GM12878 (cell line): ENCODE data around the gene KIFC1. TPM values are rescaled to one million over a fixed set of nuclear protein-coding genes. Genes with fewer than 3 reads are reported as not detected.

ENCODE experiments used
- ATAC-seq: fragments of 200-7000 bp; cut with Tn5 transposase; 3 replicates; pipeline ENCODE4 v1.9.1; 2020; ENCODE audit warnings: mild to moderate bottlenecking, moderate library complexity
- BruUV-seq: library from RNA; stranded (reverse); fragments of 400-500 nt; replicated peaks from 2 replicates; lab custom pipeline; 2021; lab: Mats Ljungman, UMichigan
- CTCF ChIA-PET: fragments of 300-600 bp; sonication (Branson Sonifier 250); formaldehyde crosslinking; extraction: SDS; loops from one replicate; lab custom pipeline; 2021; ENCODE audit warnings: inconsistent platforms; lab: Yijun Ruan, JAX
- POLR2A ChIA-PET: fragments of 350-600 bp; formaldehyde crosslinking; extraction: SDS; loops from one replicate; lab custom pipeline; 2021; ENCODE audit warnings: inconsistent platforms; lab: Charles Lee
- RAD21 ChIA-PET: fragments of 300-600 bp; sonication (Branson Sonifier 250); formaldehyde crosslinking; loops from one replicate; lab custom pipeline; 2023; ENCODE audit warnings: antibody characterized with exemption; ENCODE audit not compliant: unreplicated experiment; lab: Charles Lee
- SMC1A ChIA-PET: fragments of 300-600 bp; sonication (Branson Sonifier 250); formaldehyde crosslinking; loops from one replicate; lab custom pipeline; 2023; ENCODE audit not compliant: unreplicated experiment, uncharacterized antibody; lab: Charles Lee
- DNase-seq: peaks from one replicate; pipeline ENCODE4 v3.0.0-alpha.2; 2011; ENCODE audit warnings: low read depth, low spot score
- FAIRE-seq: peaks from 3 replicates; lab custom pipeline; 2011; peaks lifted over from hg19 to GRCh38; lab: Jason Lieb, UNC
- H2AFZ ChIP-seq: 2 replicates; pipeline ENCODE4 v1.6.0; 2011; ENCODE audit warnings: low read depth, low read length, control low read depth; ENCODE audit not compliant: control insufficient read depth
- H3K27ac ChIP-seq: 2 replicates; pipeline ENCODE4 v1.5.1; 2011; ENCODE audit warnings: control low read depth; ENCODE audit not compliant: control insufficient read depth, insufficient read depth
- H3K27me3 ChIP-seq, 2 experiments: replicated peaks in 1 of 2; 2 replicates each; pipeline versions ENCODE4 v1.6.0 to v1.6.1; 2011; ENCODE audit warnings: low read length in 1 of 2; ENCODE audit not compliant: control insufficient read depth in 2 of 2, insufficient read depth in 2 of 2
- H3K36me3 ChIP-seq, 2 experiments: 2 replicates each; pipeline ENCODE4 v1.5.1; 2011; ENCODE audit warnings: low read length in 1 of 2; ENCODE audit not compliant: control insufficient read depth in 2 of 2, insufficient read depth in 2 of 2
- H3K4me1 ChIP-seq: 2 replicates; pipeline ENCODE4 v1.6.1; 2011; ENCODE audit warnings: mild to moderate bottlenecking, low read length, moderate library complexity, mixed read lengths; ENCODE audit not compliant: control insufficient read depth, insufficient read depth
- H3K4me2 ChIP-seq: 2 replicates; pipeline ENCODE4 v1.6.0; 2011; ENCODE audit warnings: control low read depth; ENCODE audit not compliant: control insufficient read depth, insufficient read depth
- H3K4me3 ChIP-seq: fragments of 200-600 bp; sonication (generic); 2 replicates; pipeline ENCODE4 v1.5.1; 2016
- H3K79me2 ChIP-seq: 2 replicates; pipeline ENCODE4 v1.6.0; 2011; ENCODE audit warnings: low read length; ENCODE audit not compliant: control insufficient read depth, insufficient read depth
- H3K9ac ChIP-seq: 2 replicates; pipeline ENCODE4 v1.8.0; 2011; ENCODE audit warnings: low read length, control low read depth, mixed read lengths; ENCODE audit not compliant: control insufficient read depth, insufficient read depth
- H3K9me3 ChIP-seq: replicated peaks from 3 replicates; pipeline ENCODE4 v1.5.1; 2011; ENCODE audit warnings: mild to moderate bottlenecking, low read length; ENCODE audit not compliant: control insufficient read depth, insufficient read depth
- H4K20me1 ChIP-seq: 2 replicates; pipeline ENCODE4 v1.6.0; 2011; ENCODE audit not compliant: control insufficient read depth, insufficient read depth
- KDM1A ChIP-seq: fragments of 200-600 bp; sonication (generic); IDR thresholded peaks from 2 replicates; pipeline ENCODE4 v1.6.1; 2016; ENCODE audit warnings: borderline replicate concordance
- SMAD1 ChIP-seq: fragments of 450-650 bp; IDR thresholded peaks from 2 replicates; pipeline ENCODE4 v1.6.1; 2018; ENCODE audit warnings: mild to moderate bottlenecking, low read depth; ENCODE audit not compliant: partially characterized antibody
- ZBTB40 ChIP-seq: fragments of 450-650 bp; IDR thresholded peaks from 2 replicates; pipeline ENCODE4 v1.6.1; 2016; ENCODE audit warnings: mild to moderate bottlenecking, moderate library complexity, borderline replicate concordance
- WGBS: methylation state at CpG from one replicate; pipeline ENCODE4 v1.1.6; 2016; ENCODE audit warnings: low lambda C conversion rate; ENCODE audit not compliant: insufficient replicate concordance, insufficient coverage; ENCODE audit errors: missing lambda C conversion rate; 5-methylcytosine and 5-hydroxymethylcytosine counted together
- in situ Hi-C: fragments of 300-500 bp; cut with MboI; formaldehyde crosslinking; loops from 9 replicates; pipeline ENCODE4 v1.14.3; 2018; ENCODE audit warnings: mixed read lengths
- intact Hi-C: fragments of 100-400 bp; cut with micrococcal nuclease; formaldehyde crosslinking; loops from one replicate; pipeline ENCODE4 v1.14.2; 2022; ENCODE audit not compliant: unreplicated experiment
- polyA plus RNA-seq, 11 experiments: library from polyadenylated mRNA; depleted of rRNA in 4 of 11; unstranded in 6 of 11; stranded (reverse) in 5 of 11; fragments of >200 nt; fragmentation: Nextera tagmentation in 4 of 11; fragmentation: Illumina TruSeq in 1 of 11; extraction: Ambion mirVana in 4 of 11; extraction: Trizol in 1 of 11; gene quantifications; 1 replicate in 1 of 11; 2 replicates in 10 of 11; pipeline versions ENCODE4 v1.2.1 to v1.2.3, GENCODE V29; 2011 to 2016; ENCODE audit warnings: inconsistent platforms in 2 of 11, missing spikeins in 2 of 11, low read depth in 1 of 11
- total RNA-seq, 4 experiments: library from RNA; depleted of rRNA in 3 of 4; stranded (reverse); fragments of >200 nt in 3 of 4; fragmentation: Illumina TruSeq in 1 of 4; extraction: Trizol in 1 of 4; gene quantifications; 2 replicates each; pipeline versions ENCODE4 v1.2.1 to v1.2.3, GENCODE V29; 2013 to 2021

KIFC1 gene
- total and polyA plus RNA-seq, 10 of the 15 experiments (the other 5 are each of a cell fraction or from before 2014, with no cell fraction given) = 1.8 to 87.4 (median 54.4) TPM

- no peak for ATAC-seq
- no peaks in the 10 kb centered on the region; a peak in 2 of 4 replicates for H3K27me3 ChIP-seq
- ChIA-PET POLR2A (no interaction called here), CTCF (no interaction called here)
- BruUV-seq = no TSS peak
- H3K36me3 ChIP-seq = no peaks in the 10 kb centered on the region
- in situ Hi-C loops (no loop called here), intact Hi-C loops (no loop called here)
- DNase-seq = no peak
- 100% methylated on average over 2 of the region's 2 CpGs for WGBS
- H3K27ac ChIP-seq = no peak overlapping the region
- peaks cover 14% of the 10 kb centered on the region for H3K79me2 ChIP-seq
- H2AFZ ChIP-seq = no peak overlapping the region
- H3K4me1 ChIP-seq = peaks cover 25% of the 10 kb centered on the region
- TF ChIP-seq ZBTB40 = 0 out of 2 replicates have a peak, but pooled peaks have one; percentile 3
- TF ChIP-seq KDM1A = no peak
- TF ChIP-seq SMAD1 = no peak
- TF ChIP-seq, all 136 proteins: peak for 1
- Histone ChIP-seq H3K9me3 (no peaks in the 10 kb centered on the region), H3K4me3 (no peak overlapping the region), H3K9ac (no peak overlapping the region), H3K4me2 (no peak overlapping the region), H4K20me1 (no peaks in the 10 kb centered on the region)
- ChIA-PET SMC1A (no interaction called here), RAD21 (no interaction called here)
- FAIRE-seq = no peak
Measured at GRCh38 chr6:33421344-33421643, 29.7 kb downstream of the KIFC1 start.
